Measurements from ENCODE around the gene MYL6B. TPM values are rescaled to one million over a fixed set of nuclear protein-coding genes. Genes with fewer than 3 reads are reported as not detected.

The MYL6B gene
- total RNA-seq = 80.6 and 98.1 TPM in 2 replicates
- polyA plus RNA-seq = 82.2 and 83.9 TPM in 2 replicates

DNA sequence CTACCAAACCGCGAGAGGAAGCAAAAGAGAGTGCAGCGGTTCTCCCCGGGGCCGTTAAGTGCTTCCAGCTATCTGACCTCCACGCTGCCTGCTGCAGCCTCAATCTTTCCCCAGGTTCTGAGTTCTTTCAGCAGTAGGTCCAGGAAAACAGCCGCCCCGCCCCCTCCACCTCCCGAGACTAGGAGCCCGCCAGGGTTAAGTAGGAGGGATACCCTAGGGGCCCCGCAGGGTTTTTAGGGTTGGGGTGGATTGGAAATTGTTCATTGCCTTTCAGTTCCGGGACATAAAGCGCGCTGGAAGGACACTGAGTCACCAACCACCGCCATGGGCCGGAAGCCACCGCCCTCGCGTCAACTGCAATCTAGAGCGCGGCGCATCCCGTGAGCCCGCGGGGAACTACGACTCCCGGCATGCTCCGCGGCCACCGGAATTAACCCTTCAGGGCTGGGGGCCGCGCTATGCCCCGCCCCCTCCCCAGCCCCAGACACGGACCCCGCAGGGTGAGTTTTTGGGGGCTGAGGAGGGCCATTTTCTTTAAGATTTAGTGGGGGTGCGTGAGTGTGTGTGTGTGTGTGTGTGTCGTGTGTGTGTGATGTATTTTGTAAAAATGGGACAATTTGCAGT, at the start of gene MYL6B:
TSS of gene MYL6B (plus strand) at position 456 of the 624 bp plus-strand sequence. CDS start 1,332 bp downstream, outside the sequence.
- Histone ChIP-seq H3K27ac (peak within 1 kb of the TSS; percentile 95), H3K4me3 (peak within 1 kb of the TSS; percentile 76), H3K4me2 (peak within 1 kb of the TSS; percentile 91), H3K9me3 (ENCODE audit: low read depth) (no peaks in the 10 kb centered on the region), H4K20me1 (ENCODE audit: insufficient read depth, poor library complexity, severe bottlenecking) (no peaks in the 10 kb centered on the region), H2AFZ (peak within 1 kb of the TSS; percentile 82), H3K27me3 (no peaks in the 10 kb centered on the region), H3K4me1 (ENCODE audit: insufficient read depth) (peaks cover 20% of the 10 kb centered on the region), H3K9me2 (replicated peaks; ENCODE audit: insufficient read depth) (no peaks in the 10 kb centered on the region), H3K36me3 (replicated peaks; ENCODE audit: insufficient read depth, low read depth) (no peaks in the 10 kb centered on the region), H3K79me2 (peaks cover 19% of the 10 kb centered on the region)
- TF ChIP-seq, protein P1, sequence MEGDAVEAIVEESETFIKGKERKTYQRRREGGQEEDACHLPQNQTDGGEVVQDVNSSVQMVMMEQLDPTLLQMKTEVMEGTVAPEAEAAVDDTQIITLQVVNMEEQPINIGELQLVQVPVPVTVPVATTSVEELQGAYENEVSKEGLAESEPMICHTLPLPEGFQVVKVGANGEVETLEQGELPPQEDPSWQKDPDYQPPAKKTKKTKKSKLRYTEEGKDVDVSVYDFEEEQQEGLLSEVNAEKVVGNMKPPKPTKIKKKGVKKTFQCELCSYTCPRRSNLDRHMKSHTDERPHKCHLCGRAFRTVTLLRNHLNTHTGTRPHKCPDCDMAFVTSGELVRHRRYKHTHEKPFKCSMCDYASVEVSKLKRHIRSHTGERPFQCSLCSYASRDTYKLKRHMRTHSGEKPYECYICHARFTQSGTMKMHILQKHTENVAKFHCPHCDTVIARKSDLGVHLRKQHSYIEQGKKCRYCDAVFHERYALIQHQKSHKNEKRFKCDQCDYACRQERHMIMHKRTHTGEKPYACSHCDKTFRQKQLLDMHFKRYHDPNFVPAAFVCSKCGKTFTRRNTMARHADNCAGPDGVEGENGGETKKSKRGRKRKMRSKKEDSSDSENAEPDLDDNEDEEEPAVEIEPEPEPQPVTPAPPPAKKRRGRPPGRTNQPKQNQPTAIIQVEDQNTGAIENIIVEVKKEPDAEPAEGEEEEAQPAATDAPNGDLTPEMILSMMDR (IDR thresholded peaks at IDR 0.05; ENCODE audit: poor library complexity) = no peak
- TF ChIP-seq EZH2 (IDR thresholded peaks at IDR 0.05; ENCODE audit: borderline replicate concordance) = no peak
- no peak for TF ChIP-seq EZH2phosphoT487 (IDR thresholded peaks at IDR 0.05; ENCODE audit: low read depth, severe bottlenecking, unreplicated experiment)
- WGBS (ENCODE audit: low lambda C conversion rate, missing lambda C conversion rate) = under 1% methylated on average over 22 of the region's 37 CpGs
- DNase-seq (ENCODE audit: low spot score) = peak; percentile 96

DNA sequence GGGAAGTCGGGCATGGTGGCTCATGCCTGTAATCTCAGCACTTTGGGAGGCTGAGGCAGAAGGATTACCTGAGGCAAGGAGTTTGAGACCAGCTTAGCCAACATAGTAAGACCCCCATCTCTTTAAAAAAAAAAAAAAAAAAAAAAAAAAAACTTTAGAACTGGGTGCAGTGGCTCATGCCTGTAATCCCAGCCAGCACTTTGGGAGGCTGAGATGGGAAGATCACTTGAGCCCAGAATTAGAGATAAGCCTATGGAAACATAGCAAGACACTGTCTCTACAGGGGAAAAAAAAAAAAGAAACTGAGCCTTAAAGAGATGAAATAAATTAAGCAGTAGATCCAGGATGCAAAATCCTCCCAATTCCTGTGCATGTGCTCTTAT, 49.7 kb upstream of the MYL6B start:
- Histone ChIP-seq H3K36me3 (replicated peaks; ENCODE audit: insufficient read depth, low read depth) (no peaks in the 10 kb centered on the region), H3K9me2 (replicated peaks; ENCODE audit: insufficient read depth) (no peaks in the 10 kb centered on the region), H2AFZ (no peak overlapping the region), H3K27me3 (no peaks in the 10 kb centered on the region), H3K9me3 (ENCODE audit: low read depth) (no peaks in the 10 kb centered on the region), H3K4me2 (no peak overlapping the region), H3K79me2 (peaks cover 30% of the 10 kb centered on the region), H3K27ac (peak overlapping the region; percentile 55), H4K20me1 (ENCODE audit: insufficient read depth, poor library complexity, severe bottlenecking) (peaks cover 6% of the 10 kb centered on the region), H3K4me1 (ENCODE audit: insufficient read depth) (peaks cover 12% of the 10 kb centered on the region), H3K4me3 (no peak overlapping the region)
- 86% methylated on average over 1 of the region's 1 CpG for WGBS (ENCODE audit: low lambda C conversion rate, missing lambda C conversion rate)
- no peak for DNase-seq (ENCODE audit: low spot score)
- TF ChIP-seq, protein P1 (IDR thresholded peaks at IDR 0.05; ENCODE audit: poor library complexity) = no peak
- TF ChIP-seq EZH2phosphoT487 (IDR thresholded peaks at IDR 0.05; ENCODE audit: low read depth, severe bottlenecking, unreplicated experiment) (no peak), EZH2 (IDR thresholded peaks at IDR 0.05; ENCODE audit: borderline replicate concordance) (no peak)

DNA sequence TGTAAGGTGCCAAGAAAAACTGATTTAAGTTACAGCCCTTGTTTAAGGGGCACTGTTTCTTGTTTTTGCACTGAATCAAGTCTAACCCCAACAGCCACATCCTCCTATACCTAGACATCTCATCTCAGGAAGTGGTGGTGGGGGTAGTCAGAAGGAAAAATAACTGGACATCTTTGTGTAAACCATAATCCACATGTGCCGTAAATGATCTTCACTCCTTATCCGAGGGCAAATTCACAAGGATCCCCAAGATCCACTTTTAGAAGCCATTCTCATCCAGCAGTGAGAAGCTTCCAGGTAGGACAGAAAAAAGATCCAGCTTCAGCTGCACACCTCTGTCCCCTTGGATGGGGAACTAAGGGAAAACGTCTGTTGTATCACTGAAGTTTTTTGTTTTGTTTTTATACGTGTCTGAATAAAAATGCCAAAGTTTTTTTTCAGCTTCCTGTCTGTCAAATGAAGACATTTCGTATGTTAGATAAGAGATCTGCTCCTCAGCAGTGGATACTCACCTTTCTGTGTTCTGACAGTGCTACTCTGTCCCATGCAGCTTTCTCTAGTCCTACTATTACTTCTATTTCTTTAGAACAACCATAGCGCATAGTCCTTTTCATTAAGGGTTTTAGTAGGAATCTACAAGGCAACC, 49.2 kb upstream of the MYL6B start:
- peaks cover 35% of the 10 kb centered on the region for H3K79me2 ChIP-seq
- H3K36me3 ChIP-seq (replicated peaks; ENCODE audit: insufficient read depth, low read depth) = no peaks in the 10 kb centered on the region
- H4K20me1 ChIP-seq (ENCODE audit: insufficient read depth, poor library complexity, severe bottlenecking) = peaks cover 6% of the 10 kb centered on the region
- no peaks in the 10 kb centered on the region for H3K9me2 ChIP-seq (replicated peaks; ENCODE audit: insufficient read depth)
- H3K4me3 ChIP-seq = no peak overlapping the region
- 85% methylated on average over 6 of the region's 6 CpGs for WGBS (ENCODE audit: low lambda C conversion rate, missing lambda C conversion rate)
- no peak overlapping the region for H2AFZ ChIP-seq
- DNase-seq (ENCODE audit: low spot score) = no peak
- no peaks in the 10 kb centered on the region for H3K27me3 ChIP-seq
- TF ChIP-seq, protein P1 (IDR thresholded peaks at IDR 0.05; ENCODE audit: poor library complexity) = no peak
- TF ChIP-seq EZH2phosphoT487 (IDR thresholded peaks at IDR 0.05; ENCODE audit: low read depth, severe bottlenecking, unreplicated experiment) = no peak
- TF ChIP-seq EZH2 (IDR thresholded peaks at IDR 0.05; ENCODE audit: borderline replicate concordance) = no peak
- H3K27ac ChIP-seq = peak overlapping the region; percentile 55
- H3K4me1 ChIP-seq (ENCODE audit: insufficient read depth) = peaks cover 12% of the 10 kb centered on the region
- no peaks in the 10 kb centered on the region for H3K9me3 ChIP-seq (ENCODE audit: low read depth)
- H3K4me2 ChIP-seq = peak overlapping the region; percentile 69
